ENCODE measurements around the gene UBE2F. TPM values are rescaled to one million over a fixed set of nuclear protein-coding genes. Genes with fewer than 3 reads are reported as not detected.

The UBE2F gene
- total and polyA plus RNA-seq, 9 of the 15 experiments (the other 6 are each of a cell fraction or from before 2014, with no cell fraction given) = 18.1 to 88.1 (median 53.0) TPM

- Histone ChIP-seq H3K27me3 (ENCODE audit: control insufficient read depth in 2 of 2, insufficient read depth in 2 of 2, low read length in 2 of 2) (no peaks in the 10 kb centered on the region), H3K27ac (ENCODE audit: extremely low read depth, low read depth, low read length) (no peak overlapping the region), H3K4me3 (no peak overlapping the region), H4K20me1 (replicated peaks; ENCODE audit: control insufficient read depth, insufficient read depth, low read length) (no peaks in the 10 kb centered on the region), H3K9me1 (ENCODE audit: control insufficient read depth, insufficient read depth, low read length) (no peaks in the 10 kb centered on the region), H3K36me3 (ENCODE audit: control insufficient read depth, insufficient read depth, low read length) (peaks cover 21% of the 10 kb centered on the region; the same call in 2 of the 3 replicates), H3K79me2 (ENCODE audit: control insufficient read depth, insufficient read depth, low read length) (peaks cover 20% of the 10 kb centered on the region; the same call in 2 of the 3 replicates), H2AFZ (ENCODE audit: low read depth, low read length) (no peak overlapping the region), H3K4me1 (replicated peaks in 1 of 2; ENCODE audit: control insufficient read depth in 2 of 2, insufficient read depth in 2 of 2, low read length in 2 of 2) (no peaks in the 10 kb centered on the region), H3K9ac (ENCODE audit: insufficient read depth in 1 of 2, low read depth in 2 of 2, low read length in 2 of 2) (no peak overlapping the region), H3K9me3 (replicated peaks; ENCODE audit: control insufficient read depth, insufficient read depth, low read depth, low read length) (no peaks in the 10 kb centered on the region), H3K4me2 (ENCODE audit: insufficient read depth, low read length) (no peak overlapping the region)
- 100% methylated on average over 1 of the region's 1 CpG for WGBS (ENCODE audit: insufficient coverage, low coverage, missing lambda C conversion rate)
- BruUV-seq (replicated peaks) = no TSS peak
- ATAC-seq = no peak
- intact Hi-C loops (cut with micrococcal nuclease) = no loop called here
- in situ Hi-C loops (cut with MboI) = no loop called here
- DNase-seq (ENCODE audit: extremely low read depth in 1 of 4, low spot score in 3 of 4) = no peak
- CTCF ChIA-PET (ENCODE audit: low intra/inter-chr PET ratio) = no interaction called here
- FAIRE-seq = no peak
- POLR2A ChIA-PET = no interaction called here
- no peak for TF ChIP-seq IFI16 (CRISPR knock-in tag; IDR thresholded peaks at IDR 0.05)
- TF ChIP-seq KLF1 (tag; IDR thresholded peaks at IDR 0.05) = no peak
- no peak for TF ChIP-seq HDAC3 (IDR thresholded peaks at IDR 0.05; ENCODE audit: borderline replicate concordance, partially characterized antibody)
- no peak for TF ChIP-seq EWSR1 (IDR thresholded peaks at IDR 0.05; ENCODE audit: borderline replicate concordance, low read depth, partially characterized antibody)
- TF ChIP-seq ZEB2 (IDR thresholded peaks at IDR 0.05) = no peak
- TF ChIP-seq USF1 (CRISPR knock-in tag; IDR thresholded peaks at IDR 0.05) = no peak
- no peak for TF ChIP-seq IRF1 (CRISPR knock-in tag; IDR thresholded peaks at IDR 0.05; ENCODE audit: borderline replicate concordance)
- TF ChIP-seq THRA (IDR thresholded peaks at IDR 0.05) = no peak
- TF ChIP-seq ZNF586 (CRISPR knock-in tag; conservative IDR thresholded peaks at IDR 0.05) = no peak
- no peak for TF ChIP-seq BRF2 (IDR thresholded peaks at IDR 0.05; ENCODE audit: borderline replicate concordance, insufficient read depth, insufficient read length)
- TF ChIP-seq MCM2 (IDR thresholded peaks at IDR 0.05; ENCODE audit: low read depth) = no peak
- TF ChIP-seq SRSF9 (IDR thresholded peaks at IDR 0.05; ENCODE audit: borderline replicate concordance, low read depth, low read length) = no peak
- no peak for TF ChIP-seq ZNF57 (CRISPR knock-in tag; IDR thresholded peaks at IDR 0.05)
- TF ChIP-seq CREB1 (IDR thresholded peaks at IDR 0.05) = no peak
- TF ChIP-seq CREB1 (CRISPR knock-in tag; IDR thresholded peaks at IDR 0.05) = no peak
- TF ChIP-seq THAP12 (CRISPR knock-in tag; IDR thresholded peaks at IDR 0.05) = no peak
- no peak for TF ChIP-seq ZFX (CRISPR knock-in tag; IDR thresholded peaks at IDR 0.05)
These were observed 43.8 kb downstream of the UBE2F start for GRCh38 chr2:238010572-238010971.

Data from K562 (cell line).